HG03378 (cell line): ENCODE measurements around the gene CSGALNACT2.
"Not testable (repeated sequence)": the region's sequence is repeated elsewhere in the genome, so short reads cannot be mapped to it uniquely, and the experiment has no call there.

Source experiments
- ATAC-seq: cut with Tn5 transposase; IDR thresholded peaks from one replicate; pipeline ENCODE4 v1.9.1; 2021; ENCODE audit warnings: mild to moderate bottlenecking, moderate library complexity; ENCODE audit not compliant: unreplicated experiment

CSGALNACT2 gene

GRCh38 chr10:43174969-43175368, 36.7 kb downstream of the CSGALNACT2 start:
- ATAC-seq = no peak

DNA sequence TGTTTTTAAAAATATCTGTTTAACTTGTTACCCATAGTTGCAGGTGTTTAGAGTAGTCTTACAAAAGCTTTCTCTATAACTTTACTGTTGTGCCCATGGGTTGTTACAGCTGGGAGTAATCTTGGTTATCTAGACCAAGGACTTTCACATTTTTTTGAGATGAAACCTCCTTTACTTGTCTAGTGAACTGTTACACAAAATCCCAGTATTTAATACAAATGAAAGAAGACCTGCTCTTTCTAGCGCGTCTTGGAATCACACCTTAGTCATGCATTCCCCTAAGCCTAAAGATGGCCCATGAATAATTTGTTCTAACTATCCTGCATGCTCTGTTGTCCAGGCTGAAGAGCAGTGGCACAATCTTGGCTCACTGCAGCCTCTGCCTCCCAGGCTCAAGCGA, 38.0 kb downstream of the CSGALNACT2 start:
- no peak for ATAC-seq

GRCh38 chr10:43177595-43177994, 39.4 kb downstream of the CSGALNACT2 start:
- no peak for ATAC-seq

- ATAC-seq = no peak
Observed at GRCh38 chr10:43181146-43181545, 42.9 kb downstream of the CSGALNACT2 start.

DNA sequence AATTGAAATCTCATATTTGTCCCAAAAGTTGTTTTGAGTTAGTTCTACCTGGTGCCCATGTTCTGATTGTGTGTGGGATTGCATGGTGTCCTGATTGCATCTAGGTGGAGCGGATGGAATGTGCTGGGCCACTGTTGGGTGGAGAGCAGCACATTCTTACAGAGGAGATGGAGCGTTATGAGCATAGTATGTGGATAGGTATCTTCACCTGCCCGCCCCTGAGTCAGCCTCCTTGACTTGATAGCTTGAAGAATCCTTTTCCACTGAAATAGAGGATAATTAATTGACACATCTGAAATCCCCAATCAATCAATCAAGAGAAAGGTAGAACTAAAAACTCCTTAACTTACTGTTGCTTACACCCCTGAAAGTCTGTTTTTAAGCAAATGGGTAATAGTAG, 45.5 kb downstream of the CSGALNACT2 start:
- not testable (repeated sequence) for ATAC-seq

GRCh38 chr10:43186150-43186549, 47.9 kb downstream of the CSGALNACT2 start:
- ATAC-seq = no peak

- no peak for ATAC-seq
Observed at GRCh38 chr10:43187213-43187612, 49.0 kb downstream of the CSGALNACT2 start.

DNA sequence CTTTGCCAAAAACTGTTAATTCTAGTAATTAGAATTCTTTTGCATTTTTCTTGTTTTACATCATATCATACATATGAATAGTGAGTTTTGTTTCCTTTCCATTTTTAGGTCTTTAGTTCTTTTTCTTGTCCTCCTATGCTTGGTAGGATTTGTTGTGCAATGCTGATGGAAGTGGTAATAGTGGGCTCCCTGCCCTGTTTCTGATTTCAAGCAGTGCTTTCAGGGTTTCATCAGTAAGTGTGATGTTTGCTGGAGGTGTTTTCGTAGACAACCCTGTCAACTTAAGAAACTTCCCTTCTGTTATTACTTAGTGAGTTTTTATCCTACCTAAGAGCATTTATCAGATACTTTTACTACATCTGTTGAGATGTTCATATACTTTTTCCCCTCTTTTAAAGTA, 50.5 kb downstream of the CSGALNACT2 start:
- no peak for ATAC-seq

GRCh38 chr10:43190289-43190688, 52.0 kb downstream of the CSGALNACT2 start:
- ATAC-seq = no peak

DNA sequence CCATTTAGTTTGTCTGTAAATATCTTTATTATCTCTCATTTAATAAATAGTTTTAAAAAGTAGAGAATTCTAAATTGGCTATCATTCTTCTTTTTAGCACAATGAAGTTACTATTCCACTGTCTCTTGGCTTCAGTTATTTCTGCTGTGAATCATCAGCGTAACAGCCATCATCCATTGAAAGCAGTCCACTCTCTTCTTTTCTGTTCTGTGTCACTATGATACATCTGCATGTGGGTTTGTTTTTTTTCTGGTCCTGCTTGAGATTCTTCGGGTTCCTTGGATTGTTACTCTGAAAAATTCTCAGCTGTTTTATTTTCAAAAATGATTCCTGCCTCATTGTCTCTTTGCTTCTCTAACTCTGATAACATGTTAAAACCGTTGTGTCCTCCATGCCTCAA, 52.5 kb downstream of the CSGALNACT2 start:
- ATAC-seq = no peak

- ATAC-seq = no peak
Observed at GRCh38 chr10:43192884-43193283, 54.6 kb downstream of the CSGALNACT2 start.

DNA sequence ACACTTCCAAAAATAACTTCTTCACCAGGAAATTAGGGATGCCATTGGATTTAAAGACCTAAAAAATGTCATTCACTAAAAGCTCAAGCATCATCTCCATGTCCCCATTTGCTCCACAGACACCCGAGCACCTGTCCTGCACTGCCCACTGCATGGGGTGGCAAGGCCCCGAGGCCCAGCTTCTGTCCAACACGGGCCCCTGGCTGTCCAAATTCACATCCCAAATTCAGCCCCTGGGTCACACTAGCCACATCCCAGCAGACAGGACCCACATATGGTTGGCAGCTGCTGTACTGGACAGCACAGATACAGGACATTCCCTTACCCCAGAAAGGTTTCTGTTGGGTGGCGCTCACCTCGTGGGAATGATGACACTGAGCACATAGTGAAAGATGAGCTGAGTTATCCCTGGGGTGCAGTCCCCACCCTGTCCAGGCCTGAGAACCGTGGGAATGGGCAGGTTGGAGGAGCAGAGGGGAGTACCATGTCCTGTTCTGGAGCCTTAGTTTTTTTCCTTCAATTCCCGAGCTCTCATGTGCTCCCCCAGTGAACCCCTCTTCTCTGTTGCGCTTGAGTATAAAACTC, 55.3 kb downstream of the CSGALNACT2 start:
- no peak for ATAC-seq

DNA sequence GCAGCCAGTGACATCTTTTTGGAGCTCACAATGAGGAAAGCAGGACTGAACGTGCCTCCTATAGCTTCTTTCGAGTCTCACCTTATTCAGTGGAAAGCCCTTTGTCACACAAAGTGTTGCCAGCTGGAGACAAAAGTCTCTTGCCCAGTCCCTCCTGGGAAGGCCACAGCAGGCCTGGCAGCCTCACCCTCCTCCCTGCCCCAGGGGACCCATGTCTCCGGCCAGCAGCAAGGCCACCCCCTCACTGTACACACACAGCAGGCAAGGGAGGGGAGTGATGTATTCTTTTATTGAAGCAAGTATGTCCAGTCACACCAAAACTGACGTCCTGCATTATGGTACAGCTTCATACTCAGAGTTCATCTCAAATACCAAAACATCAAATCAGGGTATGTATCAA, 56.0 kb downstream of the CSGALNACT2 start:
- no peak for ATAC-seq

DNA sequence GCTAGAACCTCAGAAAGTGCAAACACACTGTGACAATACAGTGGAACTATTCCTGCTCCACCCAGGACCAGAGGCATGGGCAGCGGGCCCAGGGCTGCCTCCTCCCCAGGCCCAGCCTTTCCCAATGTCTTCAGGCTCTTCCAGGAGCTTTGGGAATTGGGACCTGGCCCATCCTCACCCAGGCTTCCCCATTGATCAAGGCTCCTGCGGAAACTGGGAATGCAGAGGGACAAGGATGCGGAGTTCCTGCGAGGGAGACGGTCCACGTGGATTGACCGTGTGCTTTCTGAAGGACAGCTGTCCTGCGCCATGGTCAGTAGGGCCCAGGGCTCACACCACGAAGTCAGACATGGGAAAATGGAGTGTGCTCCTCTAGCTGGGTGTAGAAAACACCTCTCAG, 56.6 kb downstream of the CSGALNACT2 start:
- no peak for ATAC-seq

DNA sequence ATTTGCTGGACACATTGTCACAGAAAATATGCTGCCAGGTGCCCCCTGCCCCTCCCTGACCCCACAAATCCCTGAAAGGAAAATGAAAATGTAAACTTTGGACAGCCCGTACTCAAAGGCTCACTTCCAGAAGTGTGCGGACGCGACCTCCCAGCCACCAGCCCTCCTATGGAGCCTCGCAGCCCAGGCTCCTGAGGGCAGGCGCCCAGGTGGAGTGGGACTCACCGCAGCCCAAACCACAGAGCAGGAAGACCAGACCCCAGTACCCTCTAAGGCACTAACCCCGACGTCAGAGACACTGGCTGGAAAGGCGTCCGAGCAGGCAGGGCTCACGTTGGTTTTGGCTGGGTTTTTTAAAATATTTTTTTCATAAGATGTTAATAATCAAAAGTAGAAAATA, 57.3 kb downstream of the CSGALNACT2 start:
- ATAC-seq = no peak

DNA sequence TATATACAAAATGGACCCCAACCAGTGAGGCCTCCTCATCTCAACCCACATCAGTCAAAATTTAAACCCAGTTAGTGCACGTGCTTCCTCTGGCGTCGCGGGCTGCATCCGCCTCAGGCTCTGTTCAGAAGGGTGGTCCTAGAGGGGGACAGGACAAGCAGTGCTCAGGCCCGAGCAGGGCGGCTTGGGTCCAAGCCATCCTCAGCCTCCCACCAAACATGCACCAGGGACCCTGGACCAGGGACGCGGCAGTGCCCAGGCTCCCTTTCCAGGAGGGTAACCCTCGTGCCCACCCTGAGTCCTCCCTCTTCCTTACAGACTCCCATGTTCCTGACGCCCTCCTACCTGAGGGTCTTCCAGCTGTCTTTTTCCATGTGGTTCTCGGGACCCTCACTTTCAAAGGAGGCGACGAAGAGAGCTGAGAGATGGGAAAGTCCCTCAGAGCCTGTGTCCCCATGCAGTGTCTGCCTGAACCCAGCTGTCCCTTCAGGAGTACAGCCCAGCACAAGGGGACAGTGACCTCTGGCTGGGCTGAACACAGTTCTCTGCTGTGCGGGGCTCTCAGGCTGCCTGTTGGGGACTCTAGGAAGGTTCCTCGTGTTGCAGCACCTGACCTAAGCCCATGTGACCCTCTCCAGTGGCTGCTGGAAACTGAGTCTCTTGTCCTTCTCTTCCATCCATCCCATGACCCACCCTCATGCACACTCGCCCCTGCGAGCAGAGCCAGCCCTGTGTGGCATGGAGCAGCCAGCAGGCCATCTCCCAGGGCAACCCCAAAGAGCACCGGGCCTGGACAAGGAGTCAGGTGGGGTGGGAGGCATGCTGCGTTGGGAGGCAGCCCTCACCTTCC, 58.1 kb downstream of the CSGALNACT2 start:
- no peak for ATAC-seq

DNA sequence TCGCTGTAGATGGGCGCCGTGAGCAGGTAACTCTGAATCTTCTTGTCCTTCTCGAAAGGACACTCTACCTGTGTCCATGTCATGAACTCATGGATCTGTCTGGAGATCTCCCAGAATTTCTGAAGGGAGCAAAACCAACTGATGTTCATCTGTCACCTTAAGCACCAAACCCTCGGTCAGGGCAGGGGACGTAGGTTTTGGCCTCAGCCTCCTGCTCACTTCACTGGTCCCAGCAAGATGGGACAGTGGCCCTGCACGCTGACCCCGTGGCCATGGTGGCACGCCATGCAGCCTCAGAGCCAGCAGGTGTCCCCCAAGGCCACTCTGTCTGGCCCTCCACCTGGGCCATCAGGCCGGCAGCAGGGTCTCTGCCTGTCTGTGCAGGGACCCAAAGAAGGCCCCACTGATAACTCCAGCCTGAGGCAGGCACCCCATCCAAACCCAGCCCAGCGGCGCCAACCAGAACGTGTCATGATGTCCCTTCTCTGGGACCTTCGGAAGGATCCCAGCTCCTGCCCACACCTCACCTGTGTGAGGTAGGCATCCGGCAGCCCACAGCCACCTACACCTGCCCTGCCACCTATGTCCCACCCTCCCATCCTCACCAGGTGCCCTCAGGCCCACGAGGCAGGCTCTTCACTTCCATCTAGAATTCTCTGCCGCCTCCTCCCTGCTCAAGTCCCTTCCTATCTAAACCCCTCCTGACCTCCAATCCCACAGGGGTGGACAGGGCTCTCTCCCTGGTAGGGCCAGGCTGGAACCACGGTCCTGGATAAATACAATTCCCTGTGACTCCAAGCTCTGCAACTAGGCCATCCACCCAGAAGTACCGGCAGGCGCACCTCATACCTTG, 59.0 kb downstream of the CSGALNACT2 start:
- ATAC-seq = no peak

DNA sequence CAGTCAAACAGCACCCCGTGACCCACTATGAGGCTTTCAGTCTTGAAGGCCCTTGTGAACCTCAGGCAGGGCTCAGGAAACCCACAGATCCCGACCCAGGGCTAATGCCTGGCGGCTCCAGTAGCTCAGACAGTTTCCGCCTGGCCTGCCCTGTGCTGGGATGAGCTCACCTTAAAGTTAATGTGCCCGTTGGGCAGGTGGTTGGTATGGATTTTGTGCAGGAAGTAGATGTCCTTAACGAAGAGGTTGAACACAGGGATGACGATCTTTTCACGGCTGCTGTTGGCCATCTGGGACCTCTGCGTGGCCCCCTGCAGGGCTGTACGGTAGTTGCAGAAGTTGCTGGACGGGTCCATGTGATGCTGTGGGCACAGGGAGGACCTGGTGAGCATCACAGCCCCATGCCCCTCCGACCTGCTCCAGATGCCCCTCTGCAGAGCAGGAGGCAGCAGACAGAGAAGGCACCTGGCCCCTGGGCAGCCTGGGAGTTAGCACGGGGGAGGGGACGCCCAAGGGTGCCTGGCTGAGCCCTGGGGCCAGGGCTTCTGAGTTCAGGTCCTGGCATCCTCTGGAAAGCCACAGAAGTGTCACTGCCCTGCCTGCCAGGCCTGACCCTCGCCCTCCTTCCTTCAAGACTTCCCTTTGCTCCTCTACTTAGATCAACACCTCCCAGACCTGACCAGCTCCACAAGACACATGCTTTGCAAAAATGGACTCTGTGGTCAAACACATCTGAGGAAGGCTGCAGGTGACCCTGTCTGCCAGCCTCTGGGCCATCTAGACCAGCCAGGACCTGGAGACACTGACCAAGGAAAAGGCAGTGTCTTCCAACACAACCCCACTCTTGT, 59.8 kb downstream of the CSGALNACT2 start:
- no peak for ATAC-seq

DNA sequence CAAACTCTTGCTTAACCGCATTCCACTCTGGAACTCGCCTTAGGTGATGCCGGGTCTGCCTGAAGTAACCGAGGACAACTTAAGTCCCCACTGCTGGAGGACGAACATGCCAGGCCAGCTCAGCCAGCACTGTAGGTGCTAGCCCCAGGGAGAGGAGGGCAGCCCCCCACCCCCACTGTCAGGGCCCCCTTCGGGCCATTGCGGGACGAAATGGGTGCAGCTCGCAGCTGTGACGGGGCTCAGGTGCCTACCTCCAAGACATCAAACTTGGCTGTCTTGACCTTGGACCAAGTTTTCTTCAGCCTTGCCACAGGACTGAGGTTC, 60.4 kb downstream of the CSGALNACT2 start:
- ATAC-seq = no peak

DNA sequence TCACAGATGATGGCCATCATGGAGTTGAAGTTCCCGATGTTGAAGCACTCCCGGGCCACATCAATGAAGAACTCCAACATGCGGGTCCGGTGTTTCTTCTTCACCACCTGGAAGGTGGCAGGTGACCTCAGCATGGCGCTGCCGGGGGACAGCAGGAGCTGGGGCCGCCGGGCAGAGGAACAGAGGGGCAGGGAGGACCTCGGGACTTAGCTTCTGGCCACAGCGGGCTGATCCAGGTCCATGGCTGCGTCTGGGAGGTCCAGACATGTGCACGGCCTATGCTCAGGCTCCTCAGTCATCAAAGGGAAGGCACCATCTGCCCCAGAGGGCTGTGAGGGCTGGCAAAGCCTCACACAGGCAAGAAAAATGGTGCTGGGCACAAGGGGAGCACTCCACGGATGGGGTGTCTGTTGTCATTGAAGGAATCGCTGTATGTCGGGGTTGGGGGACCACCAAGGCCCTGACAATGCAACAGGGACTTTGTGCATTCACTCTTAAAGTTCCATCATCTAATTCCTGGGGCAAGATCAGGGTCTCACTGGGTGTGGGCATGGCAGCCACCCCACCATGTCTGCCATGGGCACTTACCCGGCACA, 60.9 kb downstream of the CSGALNACT2 start:
- no peak for ATAC-seq
